HG02870 (cell line): ENCODE data around the gene C16orf78.

Experiments
- ATAC-seq: cut with Tn5 transposase; IDR thresholded peaks from one replicate; pipeline ENCODE4 v1.9.1; 2021; ENCODE audit warnings: mild to moderate bottlenecking, moderate library complexity; ENCODE audit not compliant: unreplicated experiment

C16orf78 gene

DNA sequence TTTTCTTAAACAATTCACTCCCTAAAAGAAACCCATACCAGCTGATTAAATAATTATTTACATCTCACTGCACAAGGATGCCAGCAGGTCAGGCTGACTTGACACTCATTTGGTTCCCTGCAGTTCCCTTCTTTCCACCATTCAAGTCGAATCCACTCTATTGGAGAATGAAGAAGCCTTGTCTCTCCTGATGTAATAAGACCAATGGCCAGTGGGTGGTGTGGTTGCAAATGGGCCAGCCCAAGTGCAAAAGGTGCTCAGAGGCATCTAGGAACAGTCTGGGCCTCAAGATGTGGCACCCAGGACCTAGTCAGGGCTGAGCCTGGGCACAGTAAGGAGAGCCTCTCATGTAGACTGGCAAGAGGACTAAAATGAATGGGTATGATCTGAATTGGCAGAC is 9.3 kb downstream of the C16orf78 start:
- no peak for ATAC-seq

DNA sequence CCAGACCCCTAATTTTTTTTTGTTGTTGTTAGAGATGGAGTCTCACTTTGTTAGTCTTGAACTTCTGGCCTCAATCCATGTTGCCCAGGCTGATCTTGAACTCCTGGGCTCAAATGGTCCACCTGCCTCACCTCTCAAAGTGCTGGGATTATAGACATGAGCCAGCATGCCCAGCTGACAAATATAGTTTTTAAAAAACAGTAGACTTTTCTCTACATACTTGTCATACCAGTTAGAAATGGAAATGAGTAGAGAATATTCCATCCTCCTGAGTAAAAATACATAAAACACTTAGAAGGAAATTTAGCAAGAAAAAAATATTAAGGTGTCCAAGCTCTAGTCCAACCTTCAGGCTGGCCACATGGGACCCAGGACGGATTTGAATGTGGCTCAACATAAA is 21.4 kb downstream of the C16orf78 start:
- ATAC-seq, result no peak

DNA sequence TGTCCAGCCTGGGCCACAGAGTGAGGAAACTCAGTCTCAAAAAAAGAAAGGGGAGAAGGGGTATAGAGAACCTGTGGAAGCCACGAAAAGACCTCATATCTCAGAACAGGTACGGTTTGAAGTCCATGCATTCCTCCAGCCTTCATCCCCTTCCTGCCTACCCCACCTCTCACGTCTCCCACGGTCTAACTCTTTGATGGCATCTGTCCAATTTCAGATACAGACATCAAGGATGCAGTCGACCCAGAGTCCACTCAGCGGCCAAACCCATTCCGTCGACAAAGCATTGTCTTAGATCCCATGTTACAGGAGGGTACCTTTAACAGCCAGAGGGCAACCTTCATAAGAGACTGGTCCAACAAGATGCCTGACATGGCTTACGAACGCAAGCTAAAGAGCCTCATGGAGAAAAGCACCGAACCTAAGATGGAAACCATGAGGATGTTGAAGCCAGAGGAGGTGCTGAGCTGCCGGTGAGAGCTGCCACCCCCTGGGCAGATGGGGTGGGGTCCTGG is 22.7 kb downstream of the C16orf78 start:
- ATAC-seq, result no peak

DNA sequence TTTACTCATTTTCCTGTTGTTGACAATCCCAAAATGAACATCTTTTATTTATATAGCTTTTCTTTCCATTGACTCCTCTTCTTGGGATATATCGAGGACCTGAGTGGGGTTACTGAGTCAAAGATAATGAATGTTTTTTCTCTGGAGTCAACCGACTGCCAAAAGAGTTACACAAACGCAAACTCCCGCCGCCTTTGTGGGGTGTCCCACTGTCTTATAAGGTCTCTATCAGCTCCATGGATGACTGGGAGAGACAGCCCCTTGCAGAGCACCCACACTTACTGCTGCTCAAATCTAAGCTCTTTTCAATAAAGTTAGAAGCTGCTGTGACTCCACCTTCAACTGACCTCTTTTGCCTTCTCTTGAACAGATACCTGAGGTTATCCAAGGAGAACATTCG is 25.2 kb downstream of the C16orf78 start:
- no peak for ATAC-seq

DNA sequence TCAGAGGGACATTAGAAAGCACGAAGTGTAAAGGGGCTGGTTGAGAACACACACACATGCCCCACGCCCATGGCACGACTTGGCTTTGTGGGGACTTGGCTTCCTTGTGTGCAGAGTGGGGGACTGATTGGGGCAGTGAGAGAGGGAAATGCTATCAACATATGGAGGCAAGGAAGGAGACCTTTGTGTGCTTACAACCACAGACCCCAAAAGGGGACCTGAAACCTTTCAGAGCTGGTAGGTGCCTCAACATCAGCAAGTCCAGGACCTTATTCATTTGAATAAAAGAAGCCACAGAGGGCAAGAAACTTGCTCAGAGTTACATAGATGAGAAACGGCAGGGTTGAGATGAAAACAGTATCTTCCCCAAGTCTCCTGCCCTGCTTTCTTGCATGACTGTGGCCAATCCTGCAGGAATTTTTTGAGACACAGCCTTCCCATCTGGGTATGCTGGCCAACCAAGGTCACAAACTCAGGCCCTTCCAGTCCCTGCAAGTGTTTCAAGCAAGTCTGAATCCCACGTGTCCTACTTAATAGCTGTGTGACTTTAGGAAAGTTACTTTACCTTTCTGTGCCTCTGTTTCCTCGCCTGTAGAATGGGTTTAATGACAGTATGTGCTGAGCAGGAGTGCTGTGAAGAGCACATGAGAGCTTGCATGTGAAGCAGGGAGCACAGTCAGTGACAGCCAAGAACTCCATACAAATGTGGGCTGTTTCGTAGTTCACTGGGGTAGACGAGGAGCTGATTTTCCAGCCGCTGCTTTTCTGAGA is 26.2 kb downstream of the C16orf78 start:
- ATAC-seq, result peak; percentile 98

DNA sequence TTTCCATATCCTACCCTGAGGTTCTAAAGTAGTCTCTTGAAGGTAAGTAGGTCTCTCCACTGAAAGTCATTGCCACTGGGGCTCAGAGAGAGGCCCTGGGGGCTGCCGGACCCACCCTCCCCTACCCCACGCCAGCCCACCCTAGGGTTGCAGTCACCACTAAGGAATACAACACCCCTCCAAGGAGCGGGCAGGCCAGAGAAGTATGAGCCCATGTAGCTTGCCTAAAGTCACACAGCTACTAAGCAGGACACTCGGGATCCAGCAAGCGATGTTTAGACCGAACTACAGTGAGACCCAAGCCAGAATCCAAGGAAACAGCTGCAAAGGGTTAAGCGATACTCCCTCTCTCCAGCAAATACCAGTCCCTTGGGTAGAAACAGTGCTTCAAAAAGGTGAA is 27.0 kb downstream of the C16orf78 start:
- no peak for ATAC-seq

DNA sequence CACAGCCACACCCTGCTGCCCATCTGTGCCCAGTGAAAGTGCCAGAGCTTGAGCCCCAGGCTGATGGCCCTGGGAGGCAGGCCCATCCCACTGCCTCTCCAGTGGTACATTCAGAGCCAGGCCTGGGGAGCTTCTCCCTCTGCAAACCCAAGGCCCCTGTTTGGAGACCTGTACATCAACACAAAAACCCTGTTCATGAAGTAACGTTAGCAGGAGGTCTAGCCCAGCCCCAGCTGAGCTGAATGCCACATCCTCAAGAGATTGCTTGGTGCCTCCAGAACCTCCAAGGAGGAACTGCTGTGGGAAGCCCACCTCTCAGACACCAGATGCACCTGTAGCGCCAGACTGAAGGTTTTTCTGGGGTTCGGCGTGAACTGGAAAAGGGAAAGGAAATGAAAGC is 31.5 kb downstream of the C16orf78 start:
- no peak for ATAC-seq

DNA sequence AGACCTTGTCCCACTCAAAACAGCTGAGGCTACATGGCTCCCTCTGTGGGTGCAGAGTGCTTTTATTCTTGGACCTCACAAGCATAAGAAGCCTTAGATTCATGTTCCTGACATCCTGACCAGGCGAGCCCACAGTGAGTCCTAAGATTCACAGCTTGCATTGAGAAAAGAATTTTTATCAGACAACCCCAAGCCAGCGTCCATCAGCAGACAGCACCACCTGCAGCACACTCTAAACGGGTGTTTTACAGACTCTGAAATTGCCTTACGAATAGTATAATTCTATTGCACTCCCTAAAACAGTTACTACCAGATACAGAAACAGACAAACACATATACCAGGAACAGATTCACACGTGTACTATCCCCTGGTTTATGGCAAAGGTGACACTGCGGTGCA is 31.9 kb downstream of the C16orf78 start:
- no peak for ATAC-seq

DNA sequence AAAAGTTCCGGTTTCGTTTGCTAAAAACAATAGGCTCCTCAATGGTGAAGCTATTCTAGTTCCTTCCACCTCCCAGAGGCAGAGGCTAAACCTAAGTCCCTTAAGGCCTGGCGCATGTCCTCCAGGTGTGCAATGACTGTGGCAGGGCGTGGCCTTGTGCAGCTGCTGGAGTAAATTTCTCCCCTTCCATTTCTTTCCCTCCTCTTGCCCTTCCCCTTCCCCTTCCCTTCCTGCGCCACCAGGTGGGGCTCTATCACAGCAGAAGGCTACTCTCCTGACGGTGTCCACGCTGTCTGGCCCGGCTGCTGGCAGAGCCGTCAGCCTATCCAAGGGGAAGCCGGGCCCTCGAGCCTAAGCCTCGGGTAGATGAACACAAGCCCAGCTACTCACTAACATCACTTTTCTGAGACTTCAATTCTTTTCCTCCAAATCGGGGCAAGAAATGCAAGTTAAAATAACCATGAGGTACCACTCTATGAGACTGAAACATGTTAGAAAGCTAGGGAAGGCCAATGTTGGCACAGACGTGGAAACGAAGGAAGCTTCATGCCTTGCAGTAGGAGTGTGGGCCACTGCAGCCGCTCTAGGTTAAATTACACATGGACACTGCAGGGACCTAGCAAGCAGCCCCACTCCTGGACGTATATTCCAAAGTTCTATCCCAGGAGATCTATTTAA is 34.4 kb downstream of the C16orf78 start:
- peak; percentile 85 for ATAC-seq

DNA sequence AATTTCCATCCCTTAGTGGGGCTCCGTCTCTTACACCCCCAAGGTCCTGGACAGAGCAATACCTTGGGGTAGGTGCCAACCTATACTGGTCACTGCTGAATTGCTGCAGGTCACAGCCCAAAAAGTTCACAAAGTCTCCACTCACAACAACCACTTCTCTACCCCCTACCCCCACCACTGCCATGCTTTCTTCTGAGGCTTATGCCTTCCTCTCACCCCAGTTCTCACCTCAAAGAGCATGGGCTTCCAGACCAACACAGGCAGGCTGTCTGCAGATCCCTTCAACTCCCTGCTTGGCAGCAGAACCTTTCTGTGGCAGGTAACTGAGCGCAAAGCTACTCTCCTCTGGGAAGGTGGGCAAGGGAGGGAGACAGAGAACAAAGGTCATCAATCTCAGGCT is 35.5 kb downstream of the C16orf78 start:
- ATAC-seq, result no peak

DNA sequence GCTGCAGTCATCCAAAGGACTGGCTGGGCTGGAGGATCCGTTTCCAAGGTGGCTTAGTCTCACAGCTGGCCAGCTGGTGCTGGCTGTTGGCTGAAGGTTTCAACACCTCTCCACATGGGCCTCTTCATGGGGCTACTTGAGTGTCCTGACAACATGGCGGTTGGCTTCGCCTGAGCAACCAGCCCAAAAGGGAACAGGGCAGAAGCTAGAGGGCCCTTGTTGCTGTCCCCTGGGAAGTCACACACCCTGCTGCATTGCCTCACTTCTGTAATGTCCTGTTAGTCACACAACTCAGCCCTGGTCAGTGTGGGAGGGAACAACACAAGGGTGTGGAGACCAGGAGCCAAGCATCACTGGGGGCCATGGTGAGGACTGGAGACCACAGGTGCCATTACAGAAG is 36.6 kb downstream of the C16orf78 start:
- no peak for ATAC-seq

DNA sequence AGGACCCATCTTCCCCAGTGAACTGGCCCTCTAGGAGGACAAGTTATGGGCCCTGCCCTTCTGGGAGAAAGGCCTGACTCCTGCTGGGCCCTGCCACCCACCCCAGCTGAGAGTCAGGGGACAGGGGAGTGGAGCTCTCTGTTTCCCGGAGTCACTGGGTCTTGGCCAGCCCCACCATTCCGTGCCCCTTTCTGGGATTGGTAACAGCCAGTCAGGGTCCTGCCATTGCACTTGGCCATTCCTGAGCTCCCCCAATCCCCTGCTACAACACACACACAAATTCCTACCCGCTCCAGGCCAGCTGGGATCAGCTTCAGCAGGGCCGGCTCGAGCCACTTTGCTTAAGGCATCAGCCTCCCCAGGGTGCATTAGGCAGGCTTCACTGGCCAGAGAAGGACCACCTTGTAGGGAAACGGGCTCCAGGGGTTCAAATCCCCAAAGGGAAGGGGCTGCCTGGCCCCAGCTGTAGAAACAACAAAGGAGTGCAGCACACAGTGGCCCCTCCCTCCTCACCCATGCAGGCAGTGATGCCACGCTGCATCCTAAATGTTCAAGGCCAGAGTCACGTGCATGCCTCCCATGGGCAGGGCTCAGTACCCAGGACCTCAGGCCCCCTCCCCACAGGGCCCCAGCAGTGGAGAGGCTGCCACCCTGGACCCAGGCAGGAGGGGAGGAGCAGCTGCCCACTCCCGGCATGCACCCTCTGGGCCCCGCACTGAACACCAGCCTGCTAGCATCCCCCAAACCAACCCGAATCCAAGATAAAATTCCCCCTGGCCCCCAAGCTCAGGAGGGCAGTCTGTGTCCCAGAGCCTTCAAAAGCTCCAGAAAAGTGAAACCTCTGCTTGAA is 37.7 kb downstream of the C16orf78 start:
- ATAC-seq, result no peak

DNA sequence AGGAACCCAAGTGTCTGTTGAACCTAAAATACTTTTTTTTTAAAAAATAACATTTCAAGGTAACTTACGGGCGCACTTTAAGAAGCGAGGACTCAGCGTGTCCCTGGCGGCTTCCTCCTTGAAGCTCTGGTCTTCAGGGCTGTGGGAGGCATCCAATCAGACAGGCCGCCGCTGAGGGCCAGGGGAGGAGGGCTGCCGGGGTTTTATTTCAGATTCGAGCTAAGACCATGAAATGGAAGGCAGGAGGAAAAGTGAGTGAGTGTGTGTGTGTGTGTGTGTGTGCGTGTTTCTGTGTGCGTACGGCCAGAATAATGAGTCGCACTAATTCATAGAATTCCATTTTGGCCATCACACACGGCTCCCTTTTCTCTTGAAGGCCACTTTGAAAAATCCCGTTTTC is 41.1 kb downstream of the C16orf78 start:
- ATAC-seq, result no peak

DNA sequence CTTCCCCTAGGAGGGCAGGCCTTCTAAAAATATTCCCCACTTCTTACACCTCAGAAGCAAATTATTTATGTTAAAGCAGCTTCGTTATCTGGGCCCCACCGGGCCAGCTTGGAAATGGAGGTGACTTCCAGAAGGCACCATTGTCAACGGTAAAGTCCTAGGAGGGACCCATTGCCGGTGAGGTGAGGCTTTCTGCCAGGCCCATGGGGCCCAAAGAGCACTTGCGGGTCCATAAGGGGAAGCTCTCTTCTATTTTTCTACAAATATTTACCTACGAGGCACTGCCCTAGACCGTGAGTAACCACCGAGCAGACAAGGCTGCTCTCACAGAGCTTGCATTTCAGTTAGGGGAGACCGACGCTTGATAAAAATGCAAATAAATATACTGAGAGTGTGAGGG is 41.5 kb downstream of the C16orf78 start:
- no peak for ATAC-seq

DNA sequence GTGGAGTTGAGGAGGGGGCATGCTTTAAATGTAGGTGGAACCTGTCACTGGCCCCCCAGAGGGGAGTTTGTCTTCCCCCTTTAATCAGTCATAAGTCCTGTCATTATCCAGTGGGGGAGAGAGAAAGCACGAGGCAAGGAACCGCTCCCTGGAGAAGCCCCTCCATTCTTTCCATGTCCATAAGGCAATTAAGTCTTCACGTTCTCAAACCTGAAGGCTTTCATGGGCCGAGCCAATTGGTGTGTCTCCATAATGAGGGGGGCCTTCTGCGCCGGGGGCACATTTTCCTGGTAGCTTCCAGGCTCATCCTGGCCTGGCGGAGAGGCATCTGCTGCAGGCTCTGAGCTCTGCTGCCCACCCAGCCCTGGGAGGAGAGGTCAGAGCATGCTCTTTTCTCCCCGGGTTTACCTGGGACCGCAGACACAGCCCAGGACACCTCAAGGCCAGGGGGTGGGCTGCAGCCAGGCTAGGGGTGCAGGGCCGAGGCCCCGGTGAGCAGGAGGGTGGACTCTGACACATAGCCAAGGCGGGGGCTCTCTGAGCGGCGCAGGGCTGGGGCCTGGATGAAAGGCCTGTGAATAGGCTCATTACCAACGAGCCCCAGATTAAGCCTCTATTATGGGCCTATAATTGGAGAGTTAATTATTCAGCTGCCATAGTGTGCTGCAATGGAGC is 42.5 kb downstream of the C16orf78 start:
- ATAC-seq, result no peak

DNA sequence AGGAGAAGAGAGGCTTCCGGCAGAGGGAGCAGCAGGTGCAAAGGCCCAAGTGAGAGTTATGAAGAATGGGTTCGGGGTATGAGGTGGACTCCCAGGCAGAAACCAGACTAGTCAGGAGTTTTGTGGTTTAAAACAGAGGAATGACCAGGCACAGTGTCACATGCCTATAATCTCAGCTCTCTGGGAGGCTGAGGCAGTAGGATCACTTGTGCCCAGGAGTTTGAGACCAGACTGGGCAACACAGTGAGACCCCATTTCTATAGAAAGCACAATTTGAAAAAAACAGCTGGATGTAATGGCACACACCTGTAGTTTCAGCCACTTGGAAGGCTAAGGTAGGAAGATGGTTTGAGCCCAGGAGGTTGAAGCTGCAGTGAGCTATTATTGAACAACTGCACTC is 43.8 kb downstream of the C16orf78 start:
- ATAC-seq, result no peak

DNA sequence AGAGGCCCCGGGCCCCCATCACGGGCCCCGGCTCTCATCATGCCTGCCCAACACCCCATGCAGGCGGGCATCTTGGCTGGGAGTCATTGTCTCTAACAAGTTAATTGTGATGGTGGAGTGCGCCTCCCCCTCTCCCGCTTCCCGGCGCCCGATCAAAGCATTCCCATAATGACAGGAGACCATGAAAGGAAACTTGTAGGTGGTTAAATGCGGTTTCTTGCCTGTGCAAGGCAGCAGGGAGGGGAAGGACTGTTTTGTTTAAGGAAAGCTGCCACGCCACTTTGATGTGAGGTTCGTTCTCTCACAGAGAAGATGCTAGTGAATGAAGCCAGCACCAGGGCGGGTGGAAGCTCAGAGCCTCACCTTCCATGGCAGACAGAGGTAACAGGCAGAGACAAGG is 45.4 kb downstream of the C16orf78 start:
- no peak for ATAC-seq

DNA sequence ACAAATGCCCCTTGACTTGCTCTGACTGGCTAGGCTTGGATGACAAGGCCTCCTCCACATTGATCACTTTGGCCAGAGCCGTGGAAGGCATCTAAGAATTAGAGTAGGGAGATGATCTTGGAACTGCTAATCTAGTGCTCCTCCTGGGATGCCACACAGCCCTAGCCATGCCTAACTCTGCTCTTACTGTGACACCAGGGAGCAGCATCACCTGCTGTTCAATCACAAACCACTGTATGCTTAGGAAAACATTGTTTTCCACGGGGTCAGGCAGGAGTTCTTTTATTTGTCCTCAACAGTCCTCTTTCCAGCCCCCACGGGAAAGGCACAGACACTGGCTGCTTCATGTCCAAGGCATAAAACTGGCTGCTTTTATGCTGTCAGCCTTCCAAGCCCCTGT is 46.3 kb downstream of the C16orf78 start:
- ATAC-seq, result no peak

DNA sequence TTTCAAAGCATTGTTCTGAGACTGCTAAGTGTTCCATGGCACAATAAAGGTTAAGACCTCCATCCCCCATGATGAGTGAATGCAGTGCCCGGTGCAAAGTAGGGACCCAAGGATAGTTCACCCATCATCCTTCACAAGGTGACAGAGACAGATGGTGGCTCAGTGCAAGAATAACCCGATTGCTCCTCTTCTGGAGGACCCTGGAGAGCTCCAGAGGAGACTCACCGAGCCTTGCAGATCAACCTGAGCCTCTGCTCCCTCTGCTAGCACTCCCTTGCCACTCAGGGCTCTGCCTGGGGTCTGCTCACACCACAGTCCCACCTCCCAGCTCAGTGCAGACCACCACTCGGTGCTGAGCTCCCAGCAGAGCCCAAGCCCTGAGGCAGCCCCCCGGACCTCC is 49.3 kb downstream of the C16orf78 start:
- ATAC-seq, result no peak

DNA sequence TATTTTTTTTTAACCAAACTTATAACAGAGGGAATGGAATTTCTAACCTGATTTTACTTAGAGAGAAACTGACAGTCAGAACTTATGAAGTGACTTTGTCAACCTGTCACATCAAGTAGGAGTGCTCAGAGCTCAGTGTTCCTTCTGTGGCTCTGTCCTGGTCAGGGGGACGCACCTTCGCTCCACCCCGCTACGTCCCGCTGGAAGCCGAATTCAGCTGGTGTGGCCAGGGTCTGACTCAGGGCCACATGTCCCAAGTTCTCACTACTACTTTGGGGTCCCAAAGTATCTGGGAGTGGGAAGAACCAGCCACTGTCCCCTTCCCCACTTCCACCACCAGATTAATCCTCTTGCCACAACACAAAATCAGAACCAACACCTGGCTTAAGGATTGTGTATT is 51.4 kb downstream of the C16orf78 start:
- no peak for ATAC-seq

DNA sequence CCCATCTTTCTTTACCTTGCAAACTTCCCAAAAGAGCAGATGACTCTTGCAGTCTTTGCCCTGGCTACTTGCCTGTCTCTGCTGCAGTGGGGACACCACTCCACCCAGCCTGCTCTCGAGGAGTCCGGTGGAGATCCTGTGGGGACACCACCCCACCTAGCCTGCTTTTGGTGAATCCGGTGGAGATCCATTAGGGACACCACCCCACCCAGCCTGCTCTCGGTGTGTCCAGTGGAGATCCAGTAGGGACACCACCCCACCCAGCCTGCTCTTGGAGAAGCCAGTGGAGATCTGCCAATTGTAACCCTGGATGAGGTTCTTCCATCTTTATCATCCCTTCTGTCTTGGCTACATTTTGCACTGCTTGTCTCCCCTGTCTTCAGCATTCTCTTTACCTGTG is 54.2 kb downstream of the C16orf78 start:
- ATAC-seq, result no peak
